SIG-M5 treated with dmso at 0.1 percent for 504 hours (cell line): ENCODE data around the gene DOLPP1.
A peak's percentile ranks its signal among the peaks of the same experiment; 100 is the strongest.
"Not testable (repeated sequence)": the region's sequence is repeated elsewhere in the genome, so short reads cannot be mapped to it uniquely, and the experiment has no call there.

ENCODE experiments used
- DNase-seq: peaks from one replicate; lab custom pipeline; 2025; ENCODE audit not compliant: unreplicated experiment; lab: John Stamatoyannopoulos, UW

Gene DOLPP1, protein sequence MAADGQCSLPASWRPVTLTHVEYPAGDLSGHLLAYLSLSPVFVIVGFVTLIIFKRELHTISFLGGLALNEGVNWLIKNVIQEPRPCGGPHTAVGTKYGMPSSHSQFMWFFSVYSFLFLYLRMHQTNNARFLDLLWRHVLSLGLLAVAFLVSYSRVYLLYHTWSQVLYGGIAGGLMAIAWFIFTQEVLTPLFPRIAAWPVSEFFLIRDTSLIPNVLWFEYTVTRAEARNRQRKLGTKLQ

DNA sequence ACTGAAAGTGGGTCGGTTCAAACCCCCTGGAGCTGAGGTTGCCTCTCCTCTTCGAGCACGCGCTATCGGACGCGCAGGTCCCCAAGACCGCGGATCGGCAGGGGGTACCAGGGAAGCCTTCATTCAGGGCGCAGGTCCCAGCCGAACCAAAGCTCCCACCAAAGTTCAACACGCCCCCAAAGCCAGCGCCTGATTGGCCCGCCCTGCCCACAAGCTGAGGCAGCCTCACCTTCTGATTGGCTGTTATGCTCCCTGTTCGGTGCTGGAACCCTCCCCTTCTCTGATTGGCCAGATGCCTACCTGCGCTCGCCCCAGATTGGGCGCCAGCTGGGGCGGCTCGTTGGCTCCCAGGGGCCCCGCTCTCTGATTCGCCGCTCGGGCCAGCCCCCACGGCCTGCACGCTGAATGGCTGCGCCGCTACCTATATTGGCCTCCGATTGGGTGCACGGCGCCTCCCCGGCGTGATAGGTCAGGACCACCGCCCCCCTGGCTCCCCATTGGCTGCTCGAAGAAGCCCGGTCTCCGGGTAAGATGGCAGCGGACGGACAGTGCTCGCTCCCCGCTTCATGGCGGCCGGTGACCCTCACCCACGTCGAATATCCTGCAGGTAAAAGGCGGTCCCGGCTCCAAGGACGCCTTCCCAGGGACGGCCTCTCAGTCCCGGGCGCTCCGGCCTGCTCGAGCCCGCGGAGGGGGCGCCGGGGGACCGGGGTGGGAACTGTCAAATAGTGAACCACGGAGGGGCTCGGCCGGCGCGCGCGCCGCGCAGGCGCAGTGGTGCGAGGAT, at the start of gene DOLPP1:
DOLPP1 (plus strand) TSS at position 511 of the 787 bp plus-strand sequence; CDS start at position 532, 21 bp downstream.
- DNase-seq, result peak; percentile 96

- no peak for DNase-seq
Observed at GRCh38 chr9:129031514-129031913, 49.4 kb upstream of the DOLPP1 start.

- DNase-seq, result no peak
Observed at GRCh38 chr9:129032541-129033159, 48.3 kb upstream of the DOLPP1 start.

GRCh38 chr9:129033216-129033615, 47.7 kb upstream of the DOLPP1 start:
- DNase-seq, result no peak

DNA sequence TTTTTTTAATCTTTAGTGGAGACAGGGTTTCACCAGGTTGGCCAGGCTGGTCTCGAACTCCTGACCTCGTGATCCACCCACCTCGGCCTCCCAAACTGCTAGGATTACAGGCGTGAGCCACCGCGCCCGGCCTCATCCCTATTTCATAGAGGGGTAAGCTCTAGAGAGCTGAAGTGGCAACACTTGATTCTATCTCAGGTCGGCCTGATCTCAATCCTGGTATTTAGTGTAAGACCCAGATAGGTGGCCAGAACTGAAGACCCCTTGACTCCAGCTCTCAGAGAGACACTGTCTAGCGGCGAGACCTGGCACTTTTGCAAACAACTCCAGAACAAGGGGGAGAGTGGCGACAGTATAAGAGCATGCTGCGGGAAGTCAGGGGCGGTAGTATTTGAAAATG, 45.1 kb upstream of the DOLPP1 start:
- DNase-seq, result not testable (repeated sequence)

DNA sequence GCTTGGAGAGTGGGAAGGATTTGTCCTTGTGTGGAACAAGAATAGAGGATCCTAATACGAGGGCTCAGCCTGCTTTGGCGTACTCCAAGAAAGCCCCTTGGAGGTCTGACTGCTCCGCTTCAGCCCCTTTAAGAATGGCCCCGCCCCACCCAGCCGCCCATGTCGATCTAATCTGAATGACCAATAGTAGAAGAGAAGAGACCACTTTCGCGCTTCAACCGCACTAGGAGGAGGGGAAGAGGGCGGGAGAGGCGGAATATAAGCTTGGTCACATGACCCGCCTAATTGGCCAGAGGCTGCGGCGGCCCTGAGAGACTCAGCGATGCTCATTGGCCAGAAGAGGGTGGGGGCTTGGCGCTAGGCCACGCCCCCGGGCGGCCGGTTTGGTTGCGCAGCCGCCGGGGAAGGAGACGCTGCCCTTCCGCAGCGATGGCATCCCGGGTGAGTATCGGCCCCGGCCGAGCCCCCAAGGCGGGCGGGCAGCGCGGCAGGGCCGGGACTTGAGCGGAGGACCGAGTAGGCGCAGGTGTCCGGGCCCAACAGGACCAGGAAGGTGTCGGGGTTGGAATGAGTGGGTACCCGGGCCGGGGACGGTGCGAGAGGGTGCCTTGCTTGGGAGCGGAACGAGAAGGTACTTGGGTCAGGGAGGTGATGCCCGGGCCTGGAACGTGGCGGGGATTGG, 44.5 kb upstream of the DOLPP1 start, which contains the start of gene MIGA2:
MIGA2 (plus strand) TSS at position 386 of the 682 bp plus-strand sequence. CDS start 3,969 bp downstream, outside the sequence.
- peak; percentile 99 for DNase-seq

DNA sequence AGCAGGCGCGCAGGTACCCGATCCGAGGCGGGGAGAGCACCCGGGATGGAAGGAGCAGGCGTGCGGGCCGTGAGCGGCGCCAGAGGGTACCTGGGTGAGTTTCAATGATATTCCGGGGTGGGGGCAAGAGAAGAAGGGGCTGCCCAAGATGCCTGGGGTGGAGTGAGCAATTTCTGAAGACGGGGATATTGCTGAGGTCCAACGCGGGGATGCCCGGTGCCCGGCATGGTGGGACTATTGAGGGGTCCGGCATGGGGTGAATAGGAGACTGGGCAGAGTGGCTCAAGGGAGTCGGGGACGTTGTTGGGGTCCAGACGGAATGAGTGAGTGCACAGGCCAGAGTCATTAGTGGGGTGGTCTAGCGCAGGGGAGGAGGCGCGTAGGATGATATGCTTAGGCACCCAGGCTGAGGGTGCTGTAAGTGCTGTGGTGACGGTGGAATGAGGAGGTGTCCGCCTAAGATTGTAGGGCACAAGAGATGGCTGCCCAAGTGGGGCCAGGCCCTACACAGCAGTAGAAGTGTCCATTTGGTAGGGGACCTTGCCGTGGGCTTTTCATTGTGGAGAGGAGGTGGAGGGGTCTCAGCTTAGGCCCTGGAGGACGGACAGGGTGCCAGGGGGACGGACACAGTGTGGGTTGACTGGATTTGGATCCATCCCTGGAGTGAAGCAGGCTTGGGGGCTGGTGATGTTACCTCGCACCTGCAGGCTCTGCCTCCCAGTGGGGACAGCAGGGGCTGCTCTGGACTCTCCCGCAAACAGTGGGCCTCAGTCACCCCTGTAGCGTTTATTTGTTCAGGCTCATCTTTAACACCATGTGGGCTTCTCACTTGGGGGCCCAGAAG, 43.8 kb upstream of the DOLPP1 start:
- no peak for DNase-seq

DNA sequence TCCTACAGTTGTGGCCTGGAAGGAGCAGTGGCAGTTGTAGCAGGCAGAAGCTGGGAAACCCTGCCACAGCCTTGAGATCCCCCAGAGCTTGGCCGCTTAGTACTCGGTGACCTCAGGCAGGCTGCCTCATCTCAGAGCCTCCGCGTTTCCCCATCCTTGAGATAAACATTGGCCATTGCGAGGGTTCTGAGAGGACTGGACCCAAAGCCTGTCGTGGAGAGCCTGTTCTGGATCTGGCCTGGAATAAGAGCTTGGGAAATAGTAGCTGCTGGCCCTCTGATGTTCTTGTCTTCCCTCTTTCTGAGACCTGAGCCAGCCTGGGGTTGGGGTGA, 43.2 kb upstream of the DOLPP1 start:
- DNase-seq, result no peak

DNA sequence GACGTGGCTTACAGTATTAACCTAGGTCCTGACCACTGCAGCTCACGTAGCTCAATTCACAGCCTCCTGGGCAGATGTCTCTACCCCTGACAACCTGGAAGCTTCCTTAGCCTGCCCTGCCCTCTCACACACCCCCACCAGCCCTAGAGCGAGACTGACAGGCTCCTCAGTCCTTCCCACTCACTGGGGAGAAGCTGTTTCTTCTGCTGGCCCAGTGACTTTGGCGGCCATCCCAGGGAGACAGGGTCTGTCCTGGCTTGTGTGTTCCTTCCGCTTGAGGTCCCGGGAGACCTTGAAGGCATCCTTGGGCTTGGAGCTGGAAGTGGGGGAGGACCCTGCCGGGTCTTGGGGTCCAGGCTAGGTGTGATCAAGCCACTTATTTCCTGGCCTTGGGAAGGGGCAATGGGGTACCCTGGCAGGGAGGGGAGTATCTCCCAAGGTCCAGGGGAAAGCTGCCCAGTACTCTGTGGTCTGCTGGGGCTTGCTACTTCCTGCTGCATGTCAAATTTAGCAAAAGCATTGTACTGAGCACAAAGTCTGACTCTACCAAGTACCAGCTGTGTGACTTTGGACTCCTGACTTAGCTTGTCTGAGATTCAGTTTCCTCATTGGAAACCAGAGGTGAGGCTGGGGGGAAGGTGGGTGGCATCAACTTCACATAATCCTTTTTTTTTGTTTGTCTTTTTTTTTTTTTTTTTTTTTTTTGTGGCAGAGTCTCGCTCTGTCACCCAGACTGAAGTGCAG, 42.6 kb upstream of the DOLPP1 start:
- no peak for DNase-seq

GRCh38 chr9:129040113-129040643, 40.7 kb upstream of the DOLPP1 start:
- no peak for DNase-seq

GRCh38 chr9:129042016-129042415, 38.9 kb upstream of the DOLPP1 start:
- no peak for DNase-seq

DNA sequence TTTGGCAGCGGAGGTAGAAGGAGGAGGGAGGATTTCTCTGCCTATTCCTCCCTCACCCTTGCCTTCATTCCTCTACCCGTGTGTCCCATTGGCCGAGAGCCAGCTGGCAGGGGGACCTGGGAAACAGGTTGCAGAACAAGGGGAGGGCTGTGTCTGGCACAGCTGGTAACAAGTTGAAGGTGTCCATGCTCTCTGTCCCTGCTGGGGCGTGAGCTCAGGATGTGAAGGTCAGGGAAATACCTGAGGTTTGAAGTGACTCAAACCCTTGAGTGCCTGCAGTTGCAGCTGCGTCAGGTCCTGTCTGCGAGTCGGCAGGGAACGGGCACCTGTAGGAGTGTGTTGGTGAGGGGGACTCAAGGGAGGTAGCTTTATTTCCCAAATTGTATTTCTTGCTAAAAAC, 28.3 kb upstream of the DOLPP1 start:
- no peak for DNase-seq

DNA sequence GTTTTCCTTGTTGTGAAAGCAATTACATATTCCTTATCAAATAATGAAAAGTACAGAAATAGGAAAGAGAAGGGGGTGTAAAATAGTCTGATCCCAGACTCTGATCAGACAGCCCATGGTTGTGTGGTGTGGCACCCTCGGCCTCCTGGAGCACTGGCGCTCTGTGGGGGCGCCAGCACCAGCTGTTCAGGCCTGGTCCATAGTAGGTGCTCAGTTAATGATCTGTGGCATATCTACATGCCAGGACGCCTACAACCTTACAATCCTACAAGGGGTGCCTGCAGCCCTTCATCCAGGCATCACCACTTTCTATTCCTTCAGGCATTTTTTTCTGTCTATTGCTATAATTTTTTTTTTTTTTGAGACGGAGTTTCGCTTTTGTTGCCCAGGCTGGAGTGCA, 27.9 kb upstream of the DOLPP1 start:
- no peak for DNase-seq

- DNase-seq, result no peak
Observed at GRCh38 chr9:129054163-129054851, 26.6 kb upstream of the DOLPP1 start.

DNA sequence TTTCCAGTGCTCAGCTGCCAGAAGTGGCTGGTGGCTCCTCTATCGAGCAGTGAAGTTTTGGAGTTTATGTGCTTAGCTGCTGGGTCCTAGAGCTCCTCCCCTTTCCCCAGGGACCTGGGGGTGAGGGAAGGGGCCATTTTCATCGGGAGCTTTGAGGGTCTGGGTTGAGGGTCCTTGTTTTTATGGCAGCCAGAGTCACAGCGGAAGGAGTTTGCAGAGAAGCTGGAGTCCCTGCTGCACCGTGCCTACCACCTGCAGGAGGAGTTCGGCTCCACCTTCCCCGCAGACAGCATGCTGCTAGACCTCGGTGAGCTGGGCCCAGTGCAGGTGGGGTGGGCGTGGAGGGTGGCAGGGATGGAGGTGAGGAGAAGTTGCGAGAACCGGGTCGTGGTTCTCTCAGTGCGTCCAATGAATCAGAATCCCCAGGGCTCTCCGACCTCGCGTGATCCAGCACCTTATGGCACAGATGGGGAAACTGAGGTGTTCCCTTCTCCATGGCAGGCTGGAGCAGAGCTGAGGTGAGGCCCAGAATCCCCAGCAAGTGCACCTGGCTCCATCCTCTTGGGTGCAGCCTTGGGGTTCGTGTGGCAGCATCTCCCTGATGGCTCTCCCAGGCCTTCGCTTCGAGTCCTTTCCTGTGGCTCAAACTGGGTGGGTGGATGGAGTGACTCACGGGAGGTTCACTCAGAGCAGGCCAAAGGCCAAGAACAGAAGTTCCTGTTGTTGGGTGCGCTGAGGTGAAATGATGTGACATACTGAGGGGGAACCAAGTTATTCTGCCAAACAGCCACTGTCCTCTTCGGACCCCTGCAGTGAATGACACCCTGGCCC, 21.7 kb upstream of the DOLPP1 start:
- DNase-seq, result no peak

GRCh38 chr9:129059796-129060785, 20.8 kb upstream of the DOLPP1 start:
- no peak for DNase-seq

- no peak for DNase-seq
Observed at GRCh38 chr9:129060991-129061390, 19.9 kb upstream of the DOLPP1 start.
